ENCODE measurements around the gene PRPF19. TPM values are rescaled to one million over a fixed set of nuclear protein-coding genes. Genes with fewer than 3 reads are reported as not detected.

Gene PRPF19
- total and polyA plus RNA-seq, 2 of the 8 experiments (the other 6 are each of a cell fraction or from before 2014, with no cell fraction given), result 107 to 141 TPM

- TF ChIP-seq CHD7 (IDR thresholded peaks at IDR 0.05; ENCODE audit: insufficient replicate concordance, low read length), result no peak
- TF ChIP-seq BRCA1 (IDR thresholded peaks at IDR 0.05; ENCODE audit: low read depth, low read length), result no peak
- no peak for TF ChIP-seq NANOG (IDR thresholded peaks at IDR 0.05; ENCODE audit: insufficient read depth, low read depth, low read length, poor library complexity, severe bottlenecking)
- TF ChIP-seq NRF1 (IDR thresholded peaks at IDR 0.05; ENCODE audit: low read depth, low read length), result no peak
- TF ChIP-seq JUND (IDR thresholded peaks at IDR 0.05; ENCODE audit: low read length), result no peak
- no peak for TF ChIP-seq EZH2 (IDR thresholded peaks at IDR 0.05; ENCODE audit: low read depth, low read length, severe bottlenecking)
- TF ChIP-seq CBX8 (IDR thresholded peaks at IDR 0.05; ENCODE audit: borderline replicate concordance, low read depth, low read length), result no peak
- no peak for TF ChIP-seq SP4 (IDR thresholded peaks at IDR 0.05; ENCODE audit: low read length)
- TF ChIP-seq USF2 (IDR thresholded peaks at IDR 0.05; ENCODE audit: low read length), result no peak
- TF ChIP-seq BACH1 (IDR thresholded peaks at IDR 0.05; ENCODE audit: low read length), result no peak
- no peak for TF ChIP-seq POU5F1 (IDR thresholded peaks at IDR 0.05; ENCODE audit: low read depth, low read length)
Observed at GRCh38 chr11:60931917-60932316, 25.5 kb upstream of the PRPF19 start (continued).
